ENCODE measurements around the gene KRT80.
A peak's percentile ranks its signal among the peaks of the same experiment; 100 is the strongest.

The KRT80 gene

GRCh38 chr12:52151153-52151836 lies 40.5 kb downstream of the KRT80 start:
- no peak for TF ChIP-seq CTCF (conservative IDR thresholded peaks at IDR 0.05; ENCODE audit: low read depth, low read length)
- no peak overlapping the region for H3K4me3 ChIP-seq (ENCODE audit: low read length)
- DNase-seq (ENCODE audit: low read depth): no peak

GRCh38 chr12:52149651-52150241 lies 42.1 kb downstream of the KRT80 start:
- H3K4me3 ChIP-seq (ENCODE audit: low read length): no peak overlapping the region
- DNase-seq (ENCODE audit: low read depth): no peak
- no peak for TF ChIP-seq CTCF (conservative IDR thresholded peaks at IDR 0.05; ENCODE audit: low read depth, low read length)

GRCh38 chr12:52149182-52149641 lies 42.6 kb downstream of the KRT80 start:
- H3K4me3 ChIP-seq (ENCODE audit: low read length): no peak overlapping the region
- TF ChIP-seq CTCF (conservative IDR thresholded peaks at IDR 0.05; ENCODE audit: low read depth, low read length): no peak
- no peak for DNase-seq (ENCODE audit: low read depth)

- DNase-seq (ENCODE audit: low read depth): peak; percentile 54
- no peak overlapping the region for H3K4me3 ChIP-seq (ENCODE audit: low read length)
- no peak for TF ChIP-seq CTCF (conservative IDR thresholded peaks at IDR 0.05; ENCODE audit: low read depth, low read length)
Observed at GRCh38 chr12:52148464-52149181, 43.2 kb downstream of the KRT80 start.

GRCh38 chr12:52147964-52148463 lies 43.8 kb downstream of the KRT80 start:
- no peak for TF ChIP-seq CTCF (conservative IDR thresholded peaks at IDR 0.05; ENCODE audit: low read depth, low read length)
- no peak overlapping the region for H3K4me3 ChIP-seq (ENCODE audit: low read length)

GRCh38 chr12:52147367-52147963 lies 44.3 kb downstream of the KRT80 start:
- H3K4me3 ChIP-seq (ENCODE audit: low read length): no peak overlapping the region
- no peak for TF ChIP-seq CTCF (conservative IDR thresholded peaks at IDR 0.05; ENCODE audit: low read depth, low read length)
- peak; percentile 99 for DNase-seq (ENCODE audit: low read depth)

More at GRCh38 chr12:52147964-52148463, 43.8 kb downstream of the KRT80 start:
- no peak for DNase-seq (ENCODE audit: low read depth)
